ENCODE data around the gene SMYD5.
"Not testable (repeated sequence)": the region's sequence is repeated elsewhere in the genome, so short reads cannot be mapped to it uniquely, and the experiment has no call there.

The SMYD5 gene

DNA sequence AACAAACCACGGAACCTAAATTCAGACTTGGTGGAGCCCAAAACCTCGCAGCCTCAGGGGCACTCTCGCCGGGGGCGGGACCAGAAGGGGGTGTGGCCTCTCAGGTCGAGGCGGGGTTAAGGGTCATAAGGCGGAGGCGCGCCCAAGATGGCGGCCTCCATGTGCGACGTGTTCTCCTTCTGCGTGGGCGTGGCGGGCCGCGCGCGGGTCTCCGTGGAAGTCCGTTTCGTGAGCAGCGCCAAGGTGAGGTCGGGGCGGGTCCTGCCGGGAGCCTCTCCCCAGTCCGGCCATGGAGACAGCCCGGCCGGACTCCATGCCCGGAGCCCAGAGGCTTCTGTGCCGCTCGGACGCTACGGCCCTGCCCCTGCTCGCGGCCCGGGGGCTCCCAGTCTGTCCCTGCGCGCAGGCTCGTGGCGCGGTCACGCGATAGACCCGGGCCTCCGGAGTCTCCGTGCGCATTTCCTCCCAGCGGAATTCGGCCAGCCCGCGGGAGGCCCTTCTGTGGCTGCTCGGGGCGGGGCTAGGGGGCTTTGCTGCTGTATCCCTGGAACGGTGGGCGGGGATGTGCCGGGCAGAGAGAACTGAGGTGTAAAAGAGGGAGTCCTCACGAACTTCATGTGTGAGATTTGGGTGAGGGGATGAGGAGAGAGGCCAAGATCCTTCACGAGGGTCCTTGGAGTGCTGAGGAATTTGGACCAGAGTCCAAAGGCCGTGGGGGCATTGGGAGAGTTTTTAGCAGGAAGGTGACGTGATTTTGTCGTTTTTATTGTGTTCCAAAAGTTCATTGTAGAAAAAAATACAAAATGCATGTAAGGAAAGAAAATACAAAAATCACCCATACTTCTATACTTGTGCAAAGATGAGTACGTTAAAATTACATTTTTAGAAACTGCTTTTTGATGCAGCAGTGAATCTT, at the start of gene SMYD5:
Gene SMYD5, plus strand, starts transcription at position 126 of the 916 bp plus-strand sequence. Its CDS starts 22 bp downstream, at position 148.
- no peaks in the 10 kb centered on the region for H3K27me3 ChIP-seq
- H3K4me1 ChIP-seq: peaks cover 34% of the 10 kb centered on the region
- peaks cover 20% of the 10 kb centered on the region; the same call in 1 of the 2 replicates for H4K20me1 ChIP-seq
- H3K4me3 ChIP-seq: peak within 1 kb of the TSS; percentile 75
- no peaks in the 10 kb centered on the region for H3K9me3 ChIP-seq
- peaks cover 8% of the 10 kb centered on the region; the same call in 1 of the 2 replicates for H3K36me3 ChIP-seq
- H3K27ac ChIP-seq: peak within 1 kb of the TSS; percentile 88
- peak within 1 kb of the TSS; percentile 80 for H3K4me2 ChIP-seq
- no peak for TF ChIP-seq Cebpa-rat (IDR thresholded peaks at IDR 0.05)
- H3K9ac ChIP-seq: peak within 1 kb of the TSS; percentile 81

- not testable (repeated sequence) for H3K27me3 ChIP-seq, H3K4me1 ChIP-seq, H3K4me2 ChIP-seq, H3K4me3 ChIP-seq, H3K36me3 ChIP-seq, H4K20me1 ChIP-seq, H3K27ac ChIP-seq, H3K9ac ChIP-seq, H3K9me3 ChIP-seq
These were observed 48.1 kb upstream of the SMYD5 start for GRCh38 chr2:73165978-73166377.

DNA sequence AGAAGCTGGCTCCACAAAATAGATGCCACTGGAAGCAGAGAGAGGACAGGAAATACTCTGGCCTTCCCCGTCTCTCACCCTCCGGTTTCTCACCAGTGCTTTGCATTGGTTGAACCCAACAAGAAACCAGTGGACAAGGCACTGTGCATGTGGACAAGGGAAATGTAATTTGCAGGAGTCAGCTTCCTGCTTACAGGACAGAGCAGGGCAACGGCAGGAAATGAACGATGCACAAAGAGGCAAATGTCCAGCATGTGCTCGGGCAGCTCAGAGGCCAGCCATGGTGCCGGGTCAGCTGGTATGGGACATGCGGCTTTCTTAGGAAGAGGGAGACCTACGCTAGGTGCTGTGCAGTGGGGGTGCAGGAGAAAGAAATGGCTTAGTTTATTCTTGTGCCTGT, 47.2 kb upstream of the SMYD5 start:
- not testable (repeated sequence) for H3K27ac ChIP-seq, H3K27me3 ChIP-seq, H3K4me2 ChIP-seq, H4K20me1 ChIP-seq, H3K4me1 ChIP-seq, H3K9ac ChIP-seq, H3K9me3 ChIP-seq, H3K36me3 ChIP-seq, H3K4me3 ChIP-seq

DNA sequence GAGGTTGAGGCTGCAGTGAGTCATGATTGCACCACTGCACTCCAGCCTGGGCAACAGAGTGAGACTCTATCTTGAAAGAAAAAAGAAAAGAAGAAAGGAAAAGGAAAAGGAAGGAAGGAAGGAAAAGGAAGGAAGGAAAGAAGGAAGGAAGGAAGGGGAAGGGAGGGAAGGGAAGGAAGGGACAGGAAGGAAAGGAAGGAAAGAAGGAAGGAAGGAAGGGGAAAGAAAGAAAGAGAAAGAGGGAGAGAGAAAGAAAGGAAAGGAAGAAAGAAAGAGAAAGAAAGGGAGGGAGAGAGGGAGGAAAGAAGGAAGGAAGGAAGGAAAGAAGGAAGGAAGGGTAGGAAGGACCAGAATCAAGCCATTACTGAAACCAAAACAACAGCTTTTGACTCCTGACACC, 45.7 kb upstream of the SMYD5 start:
- not testable (repeated sequence) for H3K27ac ChIP-seq, H3K36me3 ChIP-seq, H3K4me3 ChIP-seq, H3K4me1 ChIP-seq, H3K9me3 ChIP-seq, H3K4me2 ChIP-seq, H4K20me1 ChIP-seq, H3K9ac ChIP-seq, H3K27me3 ChIP-seq

DNA sequence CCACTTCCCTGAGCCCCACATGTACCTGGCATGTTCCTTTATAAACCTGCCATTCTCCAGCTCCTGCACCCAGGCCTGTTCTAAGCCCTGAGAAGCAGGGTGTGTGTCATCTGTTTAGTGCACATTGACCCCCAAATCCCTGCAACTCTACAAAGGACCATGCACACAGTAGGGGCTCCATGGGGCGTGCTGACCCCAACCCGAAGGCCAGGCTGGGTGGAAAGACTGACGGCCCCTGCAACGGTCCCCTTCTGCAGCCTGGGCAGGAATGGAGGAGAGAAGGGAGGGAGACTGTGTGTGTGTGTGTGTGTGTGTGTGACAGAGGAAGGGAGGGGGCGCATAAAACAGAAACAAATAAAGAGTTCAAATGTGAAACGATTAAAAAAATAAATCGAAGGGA, 43.7 kb upstream of the SMYD5 start:
- H3K27ac ChIP-seq, H3K9me3 ChIP-seq, H4K20me1 ChIP-seq, H3K36me3 ChIP-seq, H3K4me3 ChIP-seq, H3K9ac ChIP-seq, H3K4me2 ChIP-seq, H3K4me1 ChIP-seq: not testable (repeated sequence)
- H3K27me3 ChIP-seq: peaks cover 18% of the 10 kb centered on the region

DNA sequence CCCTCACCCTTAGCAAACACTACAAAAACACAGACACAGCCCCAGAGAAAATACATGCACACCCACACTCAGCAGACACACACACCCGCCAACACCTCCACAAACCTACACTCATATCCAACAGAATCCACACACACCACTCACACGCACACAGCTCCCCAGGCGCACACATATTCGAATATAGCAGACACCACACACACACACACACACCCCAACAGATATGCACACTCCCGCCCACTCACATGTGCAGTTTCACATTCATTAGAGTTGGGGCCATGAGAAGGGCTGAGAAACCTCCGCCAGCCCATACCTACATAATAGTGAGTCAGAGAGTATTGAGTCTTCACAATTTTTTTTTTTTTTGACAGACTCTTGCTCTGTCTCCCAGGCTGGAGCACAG, 41.1 kb upstream of the SMYD5 start:
- no peaks in the 10 kb centered on the region for H4K20me1 ChIP-seq
- TF ChIP-seq Cebpa-rat (IDR thresholded peaks at IDR 0.05): no peak
- no peak overlapping the region for H3K4me3 ChIP-seq
- peaks cover 27% of the 10 kb centered on the region for H3K4me1 ChIP-seq
- H3K4me2 ChIP-seq: no peak overlapping the region
- peaks cover 37% of the 10 kb centered on the region for H3K27me3 ChIP-seq
- H3K9me3 ChIP-seq: no peaks in the 10 kb centered on the region
- H3K36me3 ChIP-seq: no peaks in the 10 kb centered on the region
- H3K9ac ChIP-seq: no peak overlapping the region
- H3K27ac ChIP-seq: no peak overlapping the region

GRCh38 chr2:73173781-73174180, 40.3 kb upstream of the SMYD5 start:
- TF ChIP-seq Cebpa-rat (IDR thresholded peaks at IDR 0.05): no peak
- no peak overlapping the region for H3K4me2 ChIP-seq
- H3K27ac ChIP-seq: no peak overlapping the region
- no peaks in the 10 kb centered on the region for H3K36me3 ChIP-seq
- no peaks in the 10 kb centered on the region for H4K20me1 ChIP-seq
- no peak overlapping the region for H3K4me3 ChIP-seq
- H3K9me3 ChIP-seq: no peaks in the 10 kb centered on the region
- peaks cover 37% of the 10 kb centered on the region for H3K27me3 ChIP-seq
- H3K4me1 ChIP-seq: peaks cover 27% of the 10 kb centered on the region
- H3K9ac ChIP-seq: no peak overlapping the region

DNA sequence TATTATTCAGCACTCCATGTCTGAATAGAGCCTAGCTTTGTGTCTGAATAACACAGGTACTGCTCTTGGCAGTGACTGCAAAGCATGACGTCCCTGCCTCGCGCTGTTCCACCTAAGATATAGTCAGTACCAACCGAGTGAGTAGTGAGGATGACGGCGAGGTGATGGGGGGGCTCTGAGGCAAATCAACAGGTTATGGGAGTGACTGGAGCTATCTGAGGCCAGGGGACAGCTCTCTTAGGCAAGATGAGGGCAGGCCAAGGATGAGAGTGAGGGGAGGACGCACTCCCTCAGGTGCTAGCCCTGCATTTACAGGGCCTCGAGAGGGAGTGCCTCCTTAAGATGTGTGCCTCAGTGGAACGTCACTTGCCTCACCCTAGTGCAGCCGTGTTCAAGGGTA, 39.8 kb upstream of the SMYD5 start:
- no peaks in the 10 kb centered on the region for H3K9me3 ChIP-seq
- H3K9ac ChIP-seq: no peak overlapping the region
- peaks cover 37% of the 10 kb centered on the region for H3K27me3 ChIP-seq
- peaks cover 27% of the 10 kb centered on the region for H3K4me1 ChIP-seq
- no peak overlapping the region for H3K4me2 ChIP-seq
- H3K27ac ChIP-seq: no peak overlapping the region
- no peak for TF ChIP-seq Cebpa-rat (IDR thresholded peaks at IDR 0.05)
- no peaks in the 10 kb centered on the region for H4K20me1 ChIP-seq
- H3K36me3 ChIP-seq: no peaks in the 10 kb centered on the region
- no peak overlapping the region for H3K4me3 ChIP-seq

DNA sequence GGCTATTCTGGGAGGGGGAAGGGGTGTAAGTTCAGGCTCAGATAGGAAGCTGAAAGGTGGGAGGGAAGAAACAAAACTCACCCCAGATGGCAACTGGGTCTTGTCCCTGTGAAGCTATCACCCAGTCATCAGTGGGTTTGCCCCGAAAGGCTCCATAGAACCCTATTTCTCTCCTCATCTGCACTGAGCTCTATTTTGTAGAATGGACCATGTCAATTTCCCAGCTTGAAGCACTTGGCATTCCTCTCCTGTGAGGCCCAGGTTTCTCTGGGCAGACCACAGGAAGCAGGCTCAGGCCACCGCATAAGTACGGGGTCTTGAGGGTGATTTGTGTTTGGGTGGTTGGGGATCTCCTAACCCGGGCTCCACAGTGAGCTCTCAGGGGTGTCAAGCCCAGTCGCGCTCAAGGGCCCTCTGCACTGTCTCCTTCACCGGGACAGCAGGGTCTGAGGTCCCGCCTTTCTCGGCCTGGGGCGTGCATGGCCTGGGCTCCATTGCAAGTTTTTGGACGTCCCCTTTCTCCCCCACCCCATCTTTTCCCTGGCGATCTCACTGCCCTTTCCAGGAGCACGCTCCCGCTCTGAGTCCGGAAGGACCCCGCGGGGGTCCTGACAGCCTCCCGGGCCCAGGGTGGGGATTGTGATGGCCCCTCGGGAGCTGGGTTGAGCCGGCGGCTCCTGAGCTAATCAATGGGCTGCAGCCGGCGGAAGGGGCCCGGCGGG, 38.9 kb upstream of the SMYD5 start:
- H3K4me1 ChIP-seq: peaks cover 27% of the 10 kb centered on the region
- H3K4me2 ChIP-seq: peak overlapping the region; percentile 99
- H4K20me1 ChIP-seq: no peaks in the 10 kb centered on the region
- peak overlapping the region; percentile 66 for H3K9ac ChIP-seq
- peak overlapping the region; percentile 53 for H3K27ac ChIP-seq
- no peak for TF ChIP-seq Cebpa-rat (IDR thresholded peaks at IDR 0.05)
- peak overlapping the region; percentile 68 for H3K4me3 ChIP-seq
- no peaks in the 10 kb centered on the region for H3K9me3 ChIP-seq
- no peaks in the 10 kb centered on the region for H3K36me3 ChIP-seq
- H3K27me3 ChIP-seq: peaks cover 37% of the 10 kb centered on the region

DNA sequence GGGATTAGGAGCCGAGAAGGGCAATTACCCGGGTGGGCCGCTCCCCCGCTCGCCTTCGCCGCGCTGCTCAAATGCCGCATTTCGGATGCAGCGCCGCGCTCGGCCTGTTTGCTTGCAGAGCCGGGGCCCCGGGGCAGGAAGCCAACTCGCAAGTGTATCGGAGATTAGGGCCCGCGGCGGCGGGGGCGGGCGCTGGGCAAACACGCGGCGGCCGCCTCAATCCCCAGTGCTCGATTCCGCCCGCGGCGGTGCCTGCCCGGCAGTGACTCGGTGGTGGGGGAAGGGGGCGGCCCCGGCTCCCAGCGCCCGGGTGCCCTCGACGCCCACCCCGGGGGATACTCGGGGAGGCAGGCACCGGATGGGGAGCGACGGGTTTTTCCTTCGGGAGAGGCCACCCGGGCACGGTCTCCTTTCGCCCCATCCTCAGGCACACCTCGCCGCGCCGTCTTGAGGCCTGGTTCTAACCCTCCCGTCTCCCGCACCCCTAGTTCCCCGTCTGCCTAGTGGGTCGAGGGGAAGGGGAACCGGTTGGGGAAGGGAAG, 38.3 kb upstream of the SMYD5 start:
- Histone ChIP-seq H3K4me2 (peak overlapping the region; percentile 99), H3K27ac (peak overlapping the region; percentile 53), H4K20me1 (no peaks in the 10 kb centered on the region), H3K9me3 (no peaks in the 10 kb centered on the region), H3K27me3 (peaks cover 37% of the 10 kb centered on the region), H3K36me3 (no peaks in the 10 kb centered on the region), H3K4me1 (peaks cover 27% of the 10 kb centered on the region), H3K4me3 (peak overlapping the region; percentile 68), H3K9ac (peak overlapping the region; percentile 66)
- TF ChIP-seq Cebpa-rat (IDR thresholded peaks at IDR 0.05): no peak
